GM10266 (cell line): ENCODE results near the gene STOML2.

Experiments
- DNase-seq: peaks from one replicate; pipeline ENCODE4 v3.0.0; 2012; ENCODE audit errors: extremely low spot score
- CTCF ChIP-seq: IDR thresholded peaks from 2 replicates; pipeline ENCODE4 v1.5.1; 2012; ENCODE audit warnings: mild to moderate bottlenecking, low read depth; ENCODE audit not compliant: control insufficient read depth, insufficient read depth; ENCODE audit errors: missing control alignments

STOML2 gene

DNA sequence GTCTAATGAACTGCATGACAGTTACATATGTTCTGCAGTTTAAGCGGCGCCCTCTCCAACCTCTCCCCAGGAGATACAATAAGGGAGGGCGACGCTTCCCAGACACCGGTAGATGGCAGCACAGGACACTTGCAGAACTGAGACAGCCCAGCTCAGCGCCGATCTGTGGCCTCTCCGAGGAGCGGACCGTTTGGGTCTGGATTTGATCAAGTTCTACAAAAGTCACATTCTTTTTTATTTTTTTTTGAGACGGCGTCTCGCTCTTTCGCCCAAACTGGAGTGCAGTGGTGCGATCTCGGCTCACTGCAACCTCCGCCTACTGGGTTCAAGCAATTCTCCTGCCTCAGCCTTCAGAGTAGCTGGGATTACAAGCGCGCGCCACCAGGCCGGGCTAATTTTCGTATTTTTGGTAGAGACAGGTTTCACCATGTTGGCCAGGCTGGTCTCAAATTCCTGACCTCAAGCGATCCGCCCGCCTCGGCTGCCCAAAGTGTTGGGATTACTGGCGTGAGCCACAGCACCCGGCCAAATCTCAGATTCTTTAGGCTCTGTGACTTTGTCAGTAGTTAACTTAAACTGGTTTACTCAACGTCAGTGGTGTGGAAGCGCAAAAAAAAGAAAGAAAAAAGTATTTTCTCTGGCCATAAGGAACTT is 14.1 kb upstream of the STOML2 start:
- peak; percentile 80 for DNase-seq
- peak; percentile 96 for TF ChIP-seq CTCF

DNA sequence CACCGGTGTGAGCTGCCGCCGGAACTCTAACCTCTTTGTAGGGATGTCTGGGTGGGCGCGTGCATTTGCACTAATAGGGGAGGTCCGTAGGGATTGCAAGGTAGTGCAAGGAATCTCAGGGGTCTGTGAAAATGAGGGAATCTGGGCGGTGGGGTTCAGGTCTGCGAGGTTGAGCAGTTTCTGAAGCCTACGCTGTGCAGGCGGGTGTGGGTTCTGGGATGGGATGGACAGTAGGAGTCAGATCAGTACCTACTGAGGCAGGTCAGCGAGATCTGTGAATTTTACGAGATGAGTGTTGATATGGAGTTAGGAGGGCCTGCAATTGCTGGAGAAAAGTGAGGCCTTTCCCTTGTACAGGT is 13.6 kb upstream of the STOML2 start:
- no peak for DNase-seq
- TF ChIP-seq CTCF = no peak

GRCh38 chr9:35115680-35116538 is 13.0 kb upstream of the STOML2 start, which contains the start of gene ATOSB:
Gene ATOSB (minus strand): TSS chr9:35115862. CDS start chr9:35108274, 7,588 bp downstream.
- peak; percentile 87 for DNase-seq
- TF ChIP-seq CTCF = no peak

- peak; percentile 47 for DNase-seq
- no peak for TF ChIP-seq CTCF
Measured at GRCh38 chr9:35114840-35115628, 12.1 kb upstream of the STOML2 start.

GRCh38 chr9:35114113-35114839 is 11.3 kb upstream of the STOML2 start:
- peak; percentile 63 for DNase-seq
- TF ChIP-seq CTCF = no peak

DNA sequence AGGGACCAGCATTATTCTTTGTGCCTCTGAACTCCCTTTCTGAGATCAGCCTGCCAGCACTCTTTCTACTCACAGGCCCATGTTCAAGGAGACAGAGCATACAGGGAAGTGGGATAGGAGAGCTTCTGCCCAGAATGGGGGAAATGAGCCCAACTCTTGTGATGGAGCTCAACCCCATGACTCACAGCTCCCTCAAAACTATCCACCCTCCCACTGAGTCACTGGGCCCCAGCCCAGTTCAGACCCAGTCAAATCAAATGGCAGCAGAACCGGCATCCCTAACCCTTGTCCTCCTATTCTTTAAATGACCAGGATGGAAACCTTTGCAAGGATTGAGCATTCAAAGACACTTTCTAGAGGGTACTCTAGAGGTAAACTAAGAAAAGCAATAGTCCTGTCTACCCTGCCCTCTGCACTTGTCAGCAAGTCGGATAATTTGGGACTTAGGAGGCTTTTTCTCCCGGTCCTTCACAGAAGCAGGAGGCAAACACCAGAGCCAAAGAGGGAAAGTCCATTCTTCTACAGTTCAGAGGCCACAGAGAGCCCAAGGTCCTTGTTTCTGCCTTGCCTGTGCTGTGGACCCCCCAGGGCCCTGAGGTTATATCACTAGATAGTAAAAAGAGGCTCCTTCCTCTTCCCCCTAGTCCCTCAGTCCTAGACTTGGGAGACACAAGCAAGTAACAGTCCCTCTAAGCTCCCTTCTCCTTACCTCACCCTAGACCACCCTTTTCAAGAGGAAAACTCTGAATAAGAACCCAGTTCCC is 9.5 kb upstream of the STOML2 start:
- DNase-seq = no peak
- TF ChIP-seq CTCF = no peak
